Esophagus squamous epithelium (tissue), 4 donors: ENCODE data around the gene ZCCHC3.

ENCODE experiments used
- CTCF ChIP-seq, 6 experiments: fragments of 450-650 bp in 4 of 6; fragments of 200-600 bp in 2 of 6; sonication (generic) in 2 of 6; IDR thresholded peaks; one replicate each; pipeline ENCODE4 v1.5.1; 2016 to 2019; ENCODE audit warnings: antibody characterized with exemption in 6 of 6, mild to moderate bottlenecking in 4 of 6, moderate library complexity in 4 of 6
- POLR2A ChIP-seq, 4 donors: fragments of 450-650 bp; IDR thresholded peaks; one replicate each; pipeline ENCODE4 v1.6.1; 2017; ENCODE audit warnings: antibody characterized with exemption in 4 of 4, mild to moderate bottlenecking in 4 of 4, moderate library complexity in 3 of 4

DNA sequence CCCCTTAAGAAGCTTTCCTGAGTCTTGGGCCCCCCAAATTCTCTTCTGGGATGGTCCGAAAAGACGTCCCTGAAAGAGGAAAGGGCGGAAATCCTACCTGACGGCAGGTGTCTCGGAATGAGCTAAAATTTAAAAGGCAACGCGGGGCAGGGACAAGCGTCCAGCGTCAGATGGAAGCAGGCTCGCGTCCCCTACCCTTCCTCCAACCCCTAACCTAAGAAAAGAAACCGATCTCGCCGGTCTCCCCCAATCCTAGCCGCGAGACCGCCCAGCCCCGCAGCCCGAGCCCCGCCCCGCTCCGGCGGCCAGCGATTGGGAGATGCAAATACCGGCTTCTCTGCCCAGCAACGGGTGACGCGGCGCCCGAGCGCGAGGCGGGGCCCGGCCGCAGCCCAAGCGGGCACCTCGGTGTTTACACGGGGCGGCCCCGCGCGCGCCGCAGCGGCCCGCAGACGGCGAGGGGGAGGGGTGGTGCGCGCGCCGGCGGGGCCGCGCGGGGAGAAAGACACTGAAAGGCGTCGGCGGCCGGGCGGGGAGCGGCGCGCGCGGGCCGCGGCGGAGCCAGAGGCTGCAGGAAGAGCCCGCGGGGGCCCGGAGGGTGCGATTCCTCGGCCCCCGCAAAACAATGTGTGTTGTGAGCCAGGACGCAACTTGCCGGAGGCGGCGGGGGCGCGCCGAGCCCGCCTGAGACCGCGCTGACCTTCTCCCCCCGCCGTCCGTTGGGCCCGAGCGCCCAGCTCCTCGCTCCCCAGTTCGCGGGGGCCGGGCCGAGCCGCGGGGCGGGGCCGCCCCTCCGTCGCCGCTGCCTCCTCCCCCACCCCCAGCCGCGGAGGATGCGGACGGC is 27.9 kb downstream of the ZCCHC3 start, which contains the start of gene SOX12:
- peak in 1 of 6 experiments; percentile 3 for TF ChIP-seq CTCF (IDR thresholded peaks at IDR 0.05)
- peak in 2 of 4 donors; percentile 42 to 55 for TF ChIP-seq POLR2A (IDR thresholded peaks at IDR 0.05)
